Spleen (tissue), 11 donors: ENCODE results near the gene SLC2A6. TPM values are rescaled to one million over a fixed set of nuclear protein-coding genes. Genes with fewer than 3 reads are reported as not detected.

Source experiments
- DNase-seq: peaks from one replicate; pipeline ENCODE4 v3.0.0-alpha.2; 2020
- H3K27ac ChIP-seq, 8 donors: fragments of 200-600 bp; sonication (generic) in 7 of 8; 1 replicate in 4 of 8; 2 replicates in 4 of 8; pipeline versions ENCODE4 v1.5.0 to v1.8.0; 2016 to 2021; ENCODE audit warnings: inconsistent platforms in 4 of 8, mild to moderate bottlenecking in 4 of 8, moderate library complexity in 1 of 8
- H3K27me3 ChIP-seq, 7 donors: fragments of 200-600 bp; sonication (generic) in 6 of 7; replicated peaks in 1 of 7; 1 replicate in 4 of 7; 2 replicates in 3 of 7; pipeline versions ENCODE4 v1.5.0 to v1.8.0; 2016 to 2021; ENCODE audit warnings: inconsistent platforms in 3 of 7, mild to moderate bottlenecking in 1 of 7
- H3K36me3 ChIP-seq, 6 donors: fragments of 200-600 bp; sonication (generic) in 5 of 6; 1 replicate in 4 of 6; 2 replicates in 2 of 6; pipeline versions ENCODE4 v1.5.0 to v1.8.0; 2016 to 2021; ENCODE audit warnings: inconsistent platforms in 2 of 6
- H3K4me1 ChIP-seq, 6 donors: fragments of 200-600 bp; sonication (generic) in 5 of 6; 1 replicate in 3 of 6; 2 replicates in 3 of 6; pipeline versions ENCODE4 v1.5.0 to v1.8.0; 2016 to 2021; ENCODE audit warnings: inconsistent platforms in 3 of 6
- H3K4me3 ChIP-seq, 8 donors: fragments of 200-600 bp; sonication (generic) in 7 of 8; 1 replicate in 4 of 8; 2 replicates in 4 of 8; pipeline versions ENCODE4 v1.5.0 to v1.8.0; 2016 to 2021; ENCODE audit warnings: inconsistent platforms in 4 of 8, mild to moderate bottlenecking in 4 of 8, moderate library complexity in 2 of 8
- H3K9me3 ChIP-seq, 8 donors: fragments of 200-600 bp; sonication (generic) in 7 of 8; 1 replicate in 4 of 8; 2 replicates in 4 of 8; pipeline versions ENCODE4 v1.5.0 to v1.8.0; 2016 to 2021; ENCODE audit warnings: inconsistent platforms in 4 of 8
- CTCF ChIP-seq, 11 experiments: fragments of 200-600 bp in 7 of 11; fragments of 450-650 bp in 4 of 11; sonication (generic) in 4 of 11; IDR thresholded peaks in 8 of 11; conservative IDR thresholded peaks in 3 of 11; 1 replicate in 7 of 11; 2 replicates in 4 of 11; pipeline versions ENCODE4 v1.4.0 to v1.8.0; 2016 to 2021; ENCODE audit warnings: antibody characterized with exemption in 11 of 11, inconsistent platforms in 4 of 11, mild to moderate bottlenecking in 1 of 11
- POLR2A ChIP-seq, 3 donors: fragments of 450-650 bp; IDR thresholded peaks; one replicate each; pipeline ENCODE4 v1.5.1; 2017; ENCODE audit warnings: antibody characterized with exemption in 3 of 3, mild to moderate bottlenecking in 1 of 3
- POLR2AphosphoS5 ChIP-seq, 3 donors: sonication (generic); formaldehyde crosslinking; IDR thresholded peaks; one replicate each; pipeline ENCODE4 v1.5.1; 2017; ENCODE audit warnings: antibody characterized with exemption in 3 of 3
- WGBS, 5 donors: extraction: QIAGEN DNeasy Blood & Tissue Kit in 3 of 5; methylation state at CpG; one replicate each; pipeline versions ENCODE4 v1.1.5 to v1.1.7; 2013 to 2018; 5-methylcytosine and 5-hydroxymethylcytosine counted together
- intact Hi-C: fragments of 100-400 bp; cut with DNase I; formaldehyde crosslinking; loops from one replicate; pipeline ENCODE4 v1.15.0; 2023; ENCODE audit warnings: low total_unique reads
- polyA plus RNA-seq, 3 donors: library from polyadenylated mRNA; stranded (reverse); fragments of 200-250 nt; gene quantifications; one replicate each; pipeline ENCODE4 v1.2.1, GENCODE V29; 2013
- total RNA-seq, 7 donors: library from RNA; depleted of rRNA in 3 of 7; stranded (reverse); fragments of >200 nt in 3 of 7; fragmentation: NEBNext Ultra II Directional in 4 of 7; extraction: Animal tissue kit (Norgen Biotek cat#: 25700) in 4 of 7; gene quantifications; one replicate each; pipeline versions ENCODE4 v1.1.0 to v1.2.1, GENCODE V29; 2016 to 2021
- donor health status: healthy with polysubstance abuse.
- donor health status: DM: no; HTN: no; CAD: no; lungs with moderate emphysema.
- donor health status: DM: no; HTN: no; CAD: no.
- donor health status: Bipolar disorder and iron deficiency.
- donor health status: healthy.
- donor health status: DM: no; HTN: no; CAD: no.
- donor health status: DM: yes; HTN: yes; CAD: no.

SLC2A6 gene
- total and polyA plus RNA-seq, 10 donors: 15.4 to 35.0 (median 21.9) TPM

GRCh38 chr9:133464638-133465037 lies 14.3 kb downstream of the SLC2A6 start:
- intact Hi-C loops: no loop called here
- Histone ChIP-seq H3K27me3 (no peaks in the 10 kb centered on the region), H3K4me1 (peaks cover 7 to 37% (median 27%) of the 10 kb centered on the region in 6 donors), H3K36me3 (peaks cover 0 to 25% (median 5%) of the 10 kb centered on the region in 6 donors), H3K9me3 (no peaks in the 10 kb centered on the region), H3K4me3 (no peak overlapping the region), H3K27ac (no peak overlapping the region)
- no peak for TF ChIP-seq CTCF (IDR thresholded peaks at IDR 0.05 in 8 of 11, conservative IDR thresholded peaks at IDR 0.05 in 3 of 11)
- TF ChIP-seq POLR2AphosphoS5 (IDR thresholded peaks at IDR 0.05): no peak
- no peak for TF ChIP-seq POLR2A (IDR thresholded peaks at IDR 0.05)
- 78 to 95% (median 88%) methylated on average over 5 to 10 of the region's 10 CpGs for WGBS, 5 donors
- DNase-seq: no peak

- 75 to 88% (median 80%) methylated on average over 23 to 24 of the region's 24 CpGs for WGBS, 5 donors
Observed at GRCh38 chr9:133463864-133464615, 14.9 kb downstream of the SLC2A6 start.

DNA sequence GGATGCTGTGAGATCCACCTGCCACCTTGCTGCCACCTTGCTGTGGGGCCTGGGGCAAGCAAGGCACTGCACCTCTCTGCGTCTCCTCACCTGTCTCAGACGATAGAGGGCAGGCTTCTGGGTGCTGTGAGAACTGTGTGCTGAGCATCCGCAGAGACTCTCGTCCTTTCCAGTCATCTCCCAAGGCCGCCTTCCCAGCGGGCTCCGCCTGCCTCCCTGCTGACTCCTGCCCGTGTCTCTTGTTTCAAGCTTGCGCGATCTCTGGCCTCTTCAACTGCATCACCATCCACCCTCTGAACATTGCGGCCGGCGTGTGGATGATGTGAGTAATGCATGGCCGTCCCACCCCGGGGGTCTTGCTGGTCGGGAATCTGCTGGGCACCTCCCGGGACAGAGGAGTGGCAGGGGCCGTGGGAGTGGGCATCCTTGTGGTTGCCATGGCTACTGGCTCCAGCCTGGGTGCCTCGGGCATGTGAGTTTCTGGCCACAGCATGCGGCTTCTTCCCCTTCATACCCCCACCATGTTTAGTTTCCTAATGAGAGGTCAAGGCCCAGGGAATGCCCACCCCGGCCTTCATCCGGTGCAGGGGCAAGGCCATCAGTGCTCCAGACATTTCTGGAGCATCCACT lies 15.6 kb downstream of the SLC2A6 start:
- peaks cover 0 to 14% (median 0%) of the 10 kb centered on the region in 6 donors for H3K36me3 ChIP-seq
- DNase-seq: no peak
- H3K9me3 ChIP-seq: no peaks in the 10 kb centered on the region
- WGBS, 5 donors: 88 to 91% (median 90%) methylated on average over 21 to 22 of the region's 22 CpGs
- intact Hi-C loops: no loop called here
- H3K4me1 ChIP-seq: peaks cover 7 to 48% (median 37%) of the 10 kb centered on the region in 6 donors
- TF ChIP-seq POLR2AphosphoS5 (IDR thresholded peaks at IDR 0.05) (peak in 1 of 3 donors; percentile 10), CTCF (IDR thresholded peaks at IDR 0.05 in 8 of 11, conservative IDR thresholded peaks at IDR 0.05 in 3 of 11) (peak in 2 of 11 experiments; percentile 17 to 23), POLR2A (IDR thresholded peaks at IDR 0.05) (no peak)
- H3K27ac ChIP-seq: no peak overlapping the region
- H3K27me3 ChIP-seq: no peaks in the 10 kb centered on the region
- H3K4me3 ChIP-seq: no peak overlapping the region

More at GRCh38 chr9:133463864-133464615, 14.9 kb downstream of the SLC2A6 start:
- TF ChIP-seq POLR2AphosphoS5 (IDR thresholded peaks at IDR 0.05): peak in 2 of 3 donors; percentile 10 to 30
- no peak for TF ChIP-seq POLR2A (IDR thresholded peaks at IDR 0.05)
- H3K36me3 ChIP-seq: peaks cover 0 to 21% (median 3%) of the 10 kb centered on the region in 6 donors
- no peaks in the 10 kb centered on the region for H3K27me3 ChIP-seq
- intact Hi-C loops: no loop called here
- DNase-seq: no peak
- H3K27ac ChIP-seq: no peak overlapping the region
- H3K4me1 ChIP-seq: peaks cover 7 to 42% (median 31%) of the 10 kb centered on the region in 6 donors
- no peaks in the 10 kb centered on the region for H3K9me3 ChIP-seq
- H3K4me3 ChIP-seq: no peak overlapping the region

GRCh38 chr9:133461975-133462374 lies 16.9 kb downstream of the SLC2A6 start:
- Histone ChIP-seq H3K4me3 (no peak overlapping the region), H3K4me1 (peaks cover 7 to 48% (median 37%) of the 10 kb centered on the region in 6 donors), H3K36me3 (peaks cover 0 to 14% (median 0%) of the 10 kb centered on the region in 6 donors), H3K9me3 (no peaks in the 10 kb centered on the region), H3K27ac (peak overlapping the region in 1 of 8 donors; percentile 97), H3K27me3 (no peaks in the 10 kb centered on the region)
- intact Hi-C loops: no loop called here
- no peak for TF ChIP-seq CTCF (IDR thresholded peaks at IDR 0.05 in 8 of 11, conservative IDR thresholded peaks at IDR 0.05 in 3 of 11)
- peak in 2 of 3 donors; percentile 15 to 17 for TF ChIP-seq POLR2AphosphoS5 (IDR thresholded peaks at IDR 0.05)
- TF ChIP-seq POLR2A (IDR thresholded peaks at IDR 0.05): no peak
- WGBS, 5 donors: 76 to 96% (median 79%) methylated on average over 4 of the region's 4 CpGs
- no peak for DNase-seq
